ENCODE data around the gene KRT8.

- TF ChIP-seq MAX (IDR thresholded peaks at IDR 0.05) (no peak), RAD21 (IDR thresholded peaks at IDR 0.05; ENCODE audit: low read depth) (peak; percentile 12; the same call in 1 of the 2 replicates), CREB1 (IDR thresholded peaks at IDR 0.05; ENCODE audit: low read depth) (no peak), EP300 (IDR thresholded peaks at IDR 0.05; ENCODE audit: borderline replicate concordance) (peak; percentile 58)
These were observed 44.8 kb upstream of the KRT8 start for GRCh38 chr12:52949413-52950331.
